Occipital lobe (tissue), 2 donors: Measurements from ENCODE around the gene NXPH1. TPM values are rescaled to one million over a fixed set of nuclear protein-coding genes. Genes with fewer than 3 reads are reported as not detected.
"Not testable (repeated sequence)": the region's sequence is repeated elsewhere in the genome, so short reads cannot be mapped to it uniquely, and the experiment has no call there.

Source experiments
- DNase-seq: peaks from one replicate; lab custom pipeline; 2025; lab: John Stamatoyannopoulos, UW
- total RNA-seq: library from RNA; depleted of rRNA; stranded (reverse); fragments of >200 nt; gene quantifications from one replicate; pipeline ENCODE4 v1.2.3, GENCODE V29; 2014

The NXPH1 gene
- total RNA-seq, 1 donor from 2014 or later = 47.4 TPM

GRCh38 chr7:8684426-8684825 is 251.0 kb downstream of the NXPH1 start:
- DNase-seq = no peak

- no peak for DNase-seq
Measured at GRCh38 chr7:8699875-8700624, 266.6 kb downstream of the NXPH1 start.

- DNase-seq = no peak
Measured at GRCh38 chr7:8702807-8703206, 269.4 kb downstream of the NXPH1 start.

GRCh38 chr7:8710124-8710523 is 276.7 kb downstream of the NXPH1 start:
- DNase-seq = no peak

- DNase-seq = no peak
Measured at GRCh38 chr7:8714791-8715190, 281.4 kb downstream of the NXPH1 start.

- no peak for DNase-seq
Measured at GRCh38 chr7:8719102-8719501, 285.7 kb downstream of the NXPH1 start.

- no peak for DNase-seq
Measured at GRCh38 chr7:8724080-8724718, 290.8 kb downstream of the NXPH1 start.

- not testable (repeated sequence) for DNase-seq
Measured at GRCh38 chr7:8731756-8732155, 298.3 kb downstream of the NXPH1 start.

- DNase-seq = no peak
Measured at GRCh38 chr7:8739837-8740236, 306.4 kb downstream of the NXPH1 start.

- DNase-seq = no peak
Measured at GRCh38 chr7:8742837-8743236, 309.4 kb downstream of the NXPH1 start.

- DNase-seq = no peak
Measured at GRCh38 chr7:8747338-8747737, 313.9 kb downstream of the NXPH1 start.

- DNase-seq = no peak
Measured at GRCh38 chr7:8751557-8752231, 318.3 kb downstream of the NXPH1 start.

- no peak for DNase-seq
Measured at GRCh38 chr7:8753355-8753754, 319.9 kb downstream of the NXPH1 start.

- DNase-seq = no peak
Measured at GRCh38 chr7:8761731-8762130, 328.3 kb downstream of the NXPH1 start.

- DNase-seq = no peak
Measured at GRCh38 chr7:8762803-8763202, 329.4 kb downstream of the NXPH1 start.

GRCh38 chr7:8765374-8765773 is 332.0 kb downstream of the NXPH1 start:
- no peak for DNase-seq

GRCh38 chr7:8773518-8773917 is 340.1 kb downstream of the NXPH1 start:
- no peak for DNase-seq

GRCh38 chr7:8778459-8778858 is 345.1 kb downstream of the NXPH1 start:
- DNase-seq = no peak

GRCh38 chr7:8781166-8781565 is 347.8 kb downstream of the NXPH1 start:
- DNase-seq = no peak

GRCh38 chr7:8783229-8783628 is 349.8 kb downstream of the NXPH1 start:
- DNase-seq = no peak

GRCh38 chr7:8785081-8785480 is 351.7 kb downstream of the NXPH1 start:
- DNase-seq = no peak

- no peak for DNase-seq
Measured at GRCh38 chr7:8800986-8801385, 367.6 kb downstream of the NXPH1 start.
